Measurements from ENCODE around the gene GOSR2. TPM values are rescaled to one million over a fixed set of nuclear protein-coding genes. Genes with fewer than 3 reads are reported as not detected.
"Not testable (repeated sequence)": the region's sequence is repeated elsewhere in the genome, so short reads cannot be mapped to it uniquely, and the experiment has no call there.

GOSR2 gene
- total and polyA plus RNA-seq, 3 donors from 2014 or later, result 72.2 to 92.8 (median 92.4) TPM

DNA sequence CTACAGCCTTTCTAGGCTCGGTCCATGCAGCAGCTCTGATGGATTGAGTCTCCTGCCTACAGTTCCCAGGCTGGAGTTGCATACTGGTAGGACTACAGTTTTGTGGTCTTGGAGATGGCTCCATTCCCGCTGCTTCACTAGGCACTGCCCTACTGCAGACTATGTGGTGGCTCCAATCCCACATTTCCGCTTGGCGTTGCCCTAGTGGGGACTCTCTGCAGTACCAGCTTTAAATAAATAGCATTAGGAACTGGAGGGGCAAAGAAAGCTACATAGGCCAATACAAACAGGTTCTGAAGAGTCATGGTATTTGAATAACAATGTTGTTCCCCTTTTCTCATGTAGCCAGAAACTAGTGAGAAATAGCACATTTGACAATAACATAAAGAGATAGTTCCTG, 5.4 kb upstream of the GOSR2 start:
- WGBS, 2 donors, result 70 to 87% methylated on average over 4 of the region's 4 CpGs
- TF ChIP-seq, protein P1, sequence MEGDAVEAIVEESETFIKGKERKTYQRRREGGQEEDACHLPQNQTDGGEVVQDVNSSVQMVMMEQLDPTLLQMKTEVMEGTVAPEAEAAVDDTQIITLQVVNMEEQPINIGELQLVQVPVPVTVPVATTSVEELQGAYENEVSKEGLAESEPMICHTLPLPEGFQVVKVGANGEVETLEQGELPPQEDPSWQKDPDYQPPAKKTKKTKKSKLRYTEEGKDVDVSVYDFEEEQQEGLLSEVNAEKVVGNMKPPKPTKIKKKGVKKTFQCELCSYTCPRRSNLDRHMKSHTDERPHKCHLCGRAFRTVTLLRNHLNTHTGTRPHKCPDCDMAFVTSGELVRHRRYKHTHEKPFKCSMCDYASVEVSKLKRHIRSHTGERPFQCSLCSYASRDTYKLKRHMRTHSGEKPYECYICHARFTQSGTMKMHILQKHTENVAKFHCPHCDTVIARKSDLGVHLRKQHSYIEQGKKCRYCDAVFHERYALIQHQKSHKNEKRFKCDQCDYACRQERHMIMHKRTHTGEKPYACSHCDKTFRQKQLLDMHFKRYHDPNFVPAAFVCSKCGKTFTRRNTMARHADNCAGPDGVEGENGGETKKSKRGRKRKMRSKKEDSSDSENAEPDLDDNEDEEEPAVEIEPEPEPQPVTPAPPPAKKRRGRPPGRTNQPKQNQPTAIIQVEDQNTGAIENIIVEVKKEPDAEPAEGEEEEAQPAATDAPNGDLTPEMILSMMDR (IDR thresholded peaks at IDR 0.05), result no peak
- TF ChIP-seq POLR2A (IDR thresholded peaks at IDR 0.05), result no peak
- DNase-seq, result no peak
- no peak overlapping the region for H3K4me3 ChIP-seq
- no peaks in the 10 kb centered on the region for H3K9me3 ChIP-seq
- H3K27me3 ChIP-seq, result no peaks in the 10 kb centered on the region
- H3K4me1 ChIP-seq, result no peaks in the 10 kb centered on the region
- H3K27ac ChIP-seq, result no peak overlapping the region
- H3K36me3 ChIP-seq (ENCODE audit: low read depth, missing control alignments), result no peaks in the 10 kb centered on the region
- intact Hi-C loops (cut with DNase I; ENCODE audit: low total_unique reads), result no loop called here

DNA sequence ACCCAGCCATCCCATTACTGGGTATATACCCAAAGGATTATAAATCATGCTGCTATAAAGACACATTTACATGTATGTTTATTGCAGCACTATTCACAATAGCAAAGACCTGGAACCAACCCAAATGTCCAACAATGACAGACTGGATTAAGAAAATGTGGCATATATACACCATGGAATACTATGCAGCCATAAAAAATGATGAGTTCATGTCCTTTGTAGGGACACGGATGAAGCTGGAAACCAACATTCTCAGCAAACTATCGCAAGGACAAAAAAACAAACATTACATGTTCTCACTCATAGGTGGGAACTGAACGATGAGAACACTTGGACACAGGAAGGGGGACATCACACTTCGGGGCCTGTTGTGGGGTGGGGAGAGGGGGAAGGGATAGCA, 998 bp upstream of the GOSR2 start:
- H3K36me3 ChIP-seq (ENCODE audit: low read depth, missing control alignments); intact Hi-C loops (cut with DNase I; ENCODE audit: low total_unique reads); H3K27me3 ChIP-seq; DNase-seq; H3K9me3 ChIP-seq: not testable (repeated sequence)
- 43 to 59% methylated on average over 4 of the region's 4 CpGs for WGBS, 2 donors
- Histone ChIP-seq H3K4me3 (peak overlapping the region; percentile 73 to 96), H3K27ac (peak overlapping the region in 1 of 2 donors; percentile 98), H3K4me1 (peaks cover 14% of the 10 kb centered on the region)

DNA sequence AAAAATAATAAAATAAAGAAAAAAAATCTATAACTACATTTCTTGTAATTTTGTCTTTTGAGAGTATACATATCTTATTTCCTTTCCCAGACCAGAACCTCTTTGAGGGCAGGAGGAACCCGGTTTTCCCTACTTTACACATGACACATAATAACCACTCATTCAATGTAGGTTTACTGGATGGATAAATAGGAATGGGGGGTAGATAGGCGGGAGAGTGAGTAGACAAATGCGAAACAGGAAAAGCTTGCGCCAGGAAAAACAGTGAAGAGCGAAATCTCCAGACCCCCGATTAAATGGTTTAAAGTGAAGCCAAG, 515 bp upstream of the GOSR2 start:
- no peaks in the 10 kb centered on the region for H3K9me3 ChIP-seq
- H3K4me3 ChIP-seq, result peak overlapping the region; percentile 73 to 96
- WGBS, 2 donors, result 0 to 2% methylated on average over 6 of the region's 6 CpGs
- peak overlapping the region; percentile 83 to 98 for H3K27ac ChIP-seq
- intact Hi-C loops (cut with DNase I; ENCODE audit: low total_unique reads), result no loop called here
- H3K4me1 ChIP-seq, result peaks cover 14% of the 10 kb centered on the region
- no peak for DNase-seq
- TF ChIP-seq, protein P1 (IDR thresholded peaks at IDR 0.05), result no peak
- TF ChIP-seq POLR2A (IDR thresholded peaks at IDR 0.05), result no peak
- no peaks in the 10 kb centered on the region for H3K27me3 ChIP-seq
- H3K36me3 ChIP-seq (ENCODE audit: low read depth, missing control alignments), result no peaks in the 10 kb centered on the region

DNA sequence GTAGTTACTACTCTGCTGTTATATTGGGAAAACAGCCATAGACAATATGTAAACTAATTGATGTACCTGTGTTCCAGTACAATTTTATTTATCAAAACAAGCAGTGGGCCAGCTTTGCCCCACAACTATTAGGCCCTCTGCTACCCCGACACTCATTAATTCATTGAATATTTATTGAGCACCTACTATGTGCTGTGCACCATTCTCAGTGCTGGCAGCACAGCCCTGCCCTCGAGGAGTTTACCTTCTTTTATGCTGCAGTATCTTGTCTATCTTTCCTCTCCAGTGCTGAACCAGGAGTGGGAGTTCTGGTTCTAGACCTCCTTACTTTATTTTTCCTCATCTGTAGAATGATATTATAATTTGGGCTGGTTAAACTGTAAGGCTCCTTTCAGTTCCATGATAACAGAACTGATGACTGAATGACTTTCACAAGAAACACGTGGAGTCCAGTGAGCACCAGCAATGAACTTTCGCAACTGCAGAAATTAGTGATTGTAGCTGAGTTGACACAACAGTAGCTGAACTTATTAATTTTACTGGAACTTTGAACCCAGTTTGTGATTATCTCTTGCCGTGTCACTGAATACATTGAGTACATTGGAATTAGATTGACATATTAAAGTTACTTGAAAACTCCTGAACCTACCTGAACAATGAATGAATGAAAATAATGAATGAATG, 2.4 kb downstream of the GOSR2 start:
- Histone ChIP-seq H3K4me3 (no peak overlapping the region), H3K4me1 (peaks cover 14% of the 10 kb centered on the region)
- 74 to 78% methylated on average over 5 of the region's 5 CpGs for WGBS, 2 donors

DNA sequence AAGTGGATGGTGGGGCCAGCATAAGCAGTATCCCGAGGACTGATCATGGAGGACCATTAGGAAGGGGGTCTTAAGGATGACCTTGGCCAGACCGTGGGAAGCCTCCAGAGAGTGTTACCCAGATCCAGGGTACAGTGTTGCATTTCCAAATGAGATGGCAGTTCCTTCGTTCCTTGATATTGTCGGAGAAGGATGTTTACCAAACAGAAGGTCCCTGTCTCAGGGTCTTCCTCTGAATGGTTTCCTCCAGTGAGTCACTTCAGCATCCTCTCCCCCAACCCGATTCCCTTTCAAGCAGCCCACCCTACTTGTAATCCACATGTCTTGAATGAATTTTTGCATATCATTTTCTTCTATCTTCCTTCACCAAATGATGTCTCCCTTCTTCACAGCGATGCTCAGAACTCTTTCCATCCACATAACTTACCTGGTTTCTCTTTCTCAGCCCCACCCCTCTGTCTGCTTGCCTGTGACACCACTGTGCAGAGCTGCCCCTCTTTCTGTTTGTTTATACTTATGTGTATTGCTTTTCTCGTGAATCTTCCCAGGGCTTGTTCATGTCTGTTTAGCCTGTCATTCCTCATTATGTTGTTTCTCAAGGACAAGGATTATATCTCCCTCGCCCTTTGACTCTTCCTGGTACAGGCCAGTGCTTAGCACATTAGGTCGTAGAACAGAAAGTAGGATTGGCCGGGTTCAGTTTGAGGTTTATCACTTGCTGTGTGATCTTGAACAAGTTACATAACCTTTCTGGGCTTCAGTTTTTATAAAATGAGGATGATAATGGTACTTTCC, 5.7 kb downstream of the GOSR2 start:
- peaks cover 14% of the 10 kb centered on the region for H3K4me1 ChIP-seq
- DNase-seq, result no peak
- no peaks in the 10 kb centered on the region for H3K9me3 ChIP-seq
- H3K4me3 ChIP-seq, result no peak overlapping the region
- H3K27me3 ChIP-seq, result no peaks in the 10 kb centered on the region
- TF ChIP-seq, protein P1 (IDR thresholded peaks at IDR 0.05), result no peak
- TF ChIP-seq POLR2A (IDR thresholded peaks at IDR 0.05), result no peak
- 74 to 75% methylated on average over 10 of the region's 10 CpGs for WGBS, 2 donors
- intact Hi-C loops (cut with DNase I; ENCODE audit: low total_unique reads), result no loop called here
- H3K36me3 ChIP-seq (ENCODE audit: low read depth, missing control alignments), result no peaks in the 10 kb centered on the region
- H3K27ac ChIP-seq, result no peak overlapping the region

More for the DNA sequence above, 2.4 kb downstream of the GOSR2 start:
- H3K27me3 ChIP-seq, result no peaks in the 10 kb centered on the region
- intact Hi-C loops (cut with DNase I; ENCODE audit: low total_unique reads), result no loop called here
- H3K36me3 ChIP-seq (ENCODE audit: low read depth, missing control alignments), result no peaks in the 10 kb centered on the region
- DNase-seq, result no peak
- no peaks in the 10 kb centered on the region for H3K9me3 ChIP-seq
- TF ChIP-seq, protein P1 (IDR thresholded peaks at IDR 0.05), result no peak
- TF ChIP-seq POLR2A (IDR thresholded peaks at IDR 0.05), result no peak
- H3K27ac ChIP-seq, result no peak overlapping the region
